Fibroblast of the aortic adventitia (primary cell): Measurements from ENCODE around the gene NR3C1. TPM values are rescaled to one million over a fixed set of nuclear protein-coding genes. Genes with fewer than 3 reads are reported as not detected.

Experiments
- DNase-seq: peaks from one replicate; pipeline ENCODE4 v3.0.0-alpha.2; 2010; ENCODE audit warnings: low read depth
- H3K4me3 ChIP-seq: 2 replicates; pipeline ENCODE4 v1.5.1; 2011; ENCODE audit warnings: low read depth, mild to moderate bottlenecking, control low read depth, low read length, moderate library complexity
- small RNA-seq: library from RNA; depleted of rRNA; stranded (forward); fragments of <200 nt; gene quantifications from one replicate; pipeline ENCODE3, GENCODE V24; 2012
- total RNA-seq: library from RNA; depleted of rRNA; stranded (reverse); fragments of >200 nt; gene quantifications from 2 replicates; pipeline ENCODE4 v1.2.3, GENCODE V29; 2012; ENCODE audit warnings: low replicate concordance
- TF ChIP-seq, protein P1 (sequence below): IDR thresholded peaks from 2 replicates; pipeline ENCODE4 v1.5.1; 2011; ENCODE audit warnings: mild to moderate bottlenecking, low read length, control low read depth, inconsistent platforms; ENCODE audit not compliant: insufficient read depth

The NR3C1 gene
- total RNA-seq, 1 donor, result 132 TPM

DNA sequence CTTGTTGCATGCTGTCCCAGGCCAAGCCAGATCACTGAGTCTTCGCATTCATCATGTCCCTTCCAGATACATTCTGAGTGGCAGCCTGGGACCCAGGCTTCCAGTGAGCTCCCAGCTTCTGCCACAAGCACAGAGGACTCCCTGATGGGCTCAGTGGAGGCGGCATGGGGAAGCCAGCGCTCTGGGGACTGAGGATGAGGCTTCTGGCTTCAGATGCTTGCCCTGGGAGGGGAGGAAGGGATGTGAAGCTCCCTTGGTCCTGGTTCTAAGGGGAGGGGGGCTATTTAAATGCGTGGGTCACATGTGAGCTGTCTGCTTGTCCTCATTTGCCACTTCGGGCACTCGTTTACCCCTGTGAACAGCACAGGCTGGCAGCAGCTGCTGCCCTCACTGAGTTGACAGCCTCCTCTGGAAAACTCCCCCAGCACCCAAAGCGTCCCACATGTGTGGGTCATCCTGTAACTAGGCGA lies 174.0 kb downstream of the NR3C1 start:
- no peak for DNase-seq
- no peak overlapping the region for H3K4me3 ChIP-seq
- TF ChIP-seq, protein P1, sequence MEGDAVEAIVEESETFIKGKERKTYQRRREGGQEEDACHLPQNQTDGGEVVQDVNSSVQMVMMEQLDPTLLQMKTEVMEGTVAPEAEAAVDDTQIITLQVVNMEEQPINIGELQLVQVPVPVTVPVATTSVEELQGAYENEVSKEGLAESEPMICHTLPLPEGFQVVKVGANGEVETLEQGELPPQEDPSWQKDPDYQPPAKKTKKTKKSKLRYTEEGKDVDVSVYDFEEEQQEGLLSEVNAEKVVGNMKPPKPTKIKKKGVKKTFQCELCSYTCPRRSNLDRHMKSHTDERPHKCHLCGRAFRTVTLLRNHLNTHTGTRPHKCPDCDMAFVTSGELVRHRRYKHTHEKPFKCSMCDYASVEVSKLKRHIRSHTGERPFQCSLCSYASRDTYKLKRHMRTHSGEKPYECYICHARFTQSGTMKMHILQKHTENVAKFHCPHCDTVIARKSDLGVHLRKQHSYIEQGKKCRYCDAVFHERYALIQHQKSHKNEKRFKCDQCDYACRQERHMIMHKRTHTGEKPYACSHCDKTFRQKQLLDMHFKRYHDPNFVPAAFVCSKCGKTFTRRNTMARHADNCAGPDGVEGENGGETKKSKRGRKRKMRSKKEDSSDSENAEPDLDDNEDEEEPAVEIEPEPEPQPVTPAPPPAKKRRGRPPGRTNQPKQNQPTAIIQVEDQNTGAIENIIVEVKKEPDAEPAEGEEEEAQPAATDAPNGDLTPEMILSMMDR, result no peak

DNA sequence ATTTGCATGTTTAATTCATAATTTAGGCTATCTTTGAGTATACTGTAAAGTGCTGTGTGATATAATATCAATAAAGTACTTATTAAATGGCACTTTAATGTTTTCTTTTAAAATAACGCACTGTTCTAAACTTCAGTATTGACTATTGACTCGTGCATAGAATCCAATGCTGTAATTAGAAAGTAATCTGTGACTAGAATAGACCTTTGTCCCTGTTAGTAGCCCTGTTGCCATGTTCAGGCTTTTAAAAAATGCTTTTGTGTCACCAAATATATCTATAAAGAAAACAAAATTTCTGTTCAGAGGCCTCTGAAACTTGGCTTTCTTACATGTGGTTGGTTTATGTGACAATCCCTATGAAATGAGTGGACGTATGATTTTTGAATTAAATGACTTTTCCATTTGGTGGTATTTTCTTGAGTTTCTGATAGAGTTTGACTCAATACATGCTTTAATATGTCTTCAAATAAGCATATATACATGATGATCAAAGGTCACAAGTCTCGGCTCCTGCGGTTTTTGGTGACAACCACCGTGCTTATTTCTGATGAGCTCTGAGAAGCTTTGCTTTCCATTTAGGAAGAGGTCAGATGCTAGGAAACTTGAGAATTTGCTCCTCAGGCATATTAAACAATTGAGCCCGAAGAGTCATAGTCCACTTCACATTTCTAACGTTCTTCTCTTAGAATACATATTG lies 174.7 kb downstream of the NR3C1 start:
- no peak for DNase-seq
- no peak overlapping the region for H3K4me3 ChIP-seq
- TF ChIP-seq, protein P1, result no peak

Small RNAs within 50 kb of the gene (small RNA-seq; reads per million reads assigned to genes)
- gene AC091925.2, result not detected
